ACC112 (cell line): ENCODE results near the gene ATP7B.

Source experiments
- H2AFZ ChIP-seq: fragments of 200-600 bp; sonication (generic); one replicate; pipeline ENCODE4 v1.6.0; 2017; ENCODE audit warnings: antibody characterized with exemption, low read length; ENCODE audit not compliant: unreplicated experiment
- H3K27ac ChIP-seq: fragments of 200-600 bp; sonication (generic); 2 replicates; pipeline ENCODE4 v1.5.1; 2014; ENCODE audit warnings: low read depth, mild to moderate bottlenecking, antibody characterized with exemption, low read length, moderate library complexity
- H3K27me3 ChIP-seq: fragments of 200-600 bp; sonication (generic); 2 replicates; pipeline ENCODE4 v1.6.1; 2014; ENCODE audit warnings: mild to moderate bottlenecking, antibody characterized with exemption, low read length, moderate library complexity, mixed read lengths; ENCODE audit not compliant: insufficient read depth
- H3K36me3 ChIP-seq: fragments of 200-600 bp; sonication (generic); 2 replicates; pipeline ENCODE4 v1.6.1; 2016; ENCODE audit warnings: mild to moderate bottlenecking, antibody characterized with exemption, low read length, moderate library complexity, mixed read lengths; ENCODE audit not compliant: insufficient read depth
- H3K4me1 ChIP-seq: fragments of 200-600 bp; sonication (generic); one replicate; pipeline ENCODE4 v1.6.1; 2016; ENCODE audit warnings: low read length, mixed read lengths; ENCODE audit not compliant: insufficient read depth, unreplicated experiment, control insufficient read depth
- H3K4me3 ChIP-seq: fragments of 200-600 bp; sonication (generic); 2 replicates; pipeline ENCODE4 v1.5.1; 2014; ENCODE audit warnings: mild to moderate bottlenecking, low read depth, low read length
- H3K79me2 ChIP-seq: fragments of 200-600 bp; sonication (generic); one replicate; pipeline ENCODE4 v1.6.0; 2016; ENCODE audit warnings: low read length; ENCODE audit not compliant: control insufficient read depth, unreplicated experiment, insufficient read depth

The ATP7B gene

DNA sequence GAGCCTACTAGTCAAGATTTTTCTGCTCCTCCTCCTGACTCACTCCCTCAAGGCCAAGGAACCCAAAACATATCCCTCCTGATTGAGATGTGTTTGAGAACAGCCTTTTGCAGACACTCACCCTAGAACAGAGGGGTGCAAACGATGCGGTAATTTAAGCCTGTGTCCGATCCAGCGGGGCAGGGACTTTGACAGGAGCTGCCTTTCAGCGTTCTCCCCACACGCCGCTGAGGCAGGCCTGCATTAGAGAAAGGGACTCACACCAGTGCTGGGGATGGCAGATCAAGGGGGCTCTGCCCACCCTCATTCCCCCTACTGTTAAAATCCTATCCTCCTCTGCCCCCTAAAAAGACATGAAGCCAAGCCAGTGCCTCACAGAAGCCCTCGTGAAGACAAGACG, 79.0 kb downstream of the ATP7B start:
- Histone ChIP-seq H3K27me3 (no peaks in the 10 kb centered on the region), H2AFZ (no peak overlapping the region), H3K79me2 (no peaks in the 10 kb centered on the region), H3K36me3 (no peaks in the 10 kb centered on the region), H3K4me3 (no peak overlapping the region), H3K27ac (no peak overlapping the region), H3K4me1 (no peaks in the 10 kb centered on the region)

GRCh38 chr13:51931606-51932005, 79.6 kb downstream of the ATP7B start:
- no peak overlapping the region for H3K27ac ChIP-seq
- H3K4me3 ChIP-seq, result no peak overlapping the region
- no peaks in the 10 kb centered on the region for H3K79me2 ChIP-seq
- no peaks in the 10 kb centered on the region for H3K36me3 ChIP-seq
- H3K27me3 ChIP-seq, result no peaks in the 10 kb centered on the region
- no peak overlapping the region for H2AFZ ChIP-seq
- H3K4me1 ChIP-seq, result no peaks in the 10 kb centered on the region

DNA sequence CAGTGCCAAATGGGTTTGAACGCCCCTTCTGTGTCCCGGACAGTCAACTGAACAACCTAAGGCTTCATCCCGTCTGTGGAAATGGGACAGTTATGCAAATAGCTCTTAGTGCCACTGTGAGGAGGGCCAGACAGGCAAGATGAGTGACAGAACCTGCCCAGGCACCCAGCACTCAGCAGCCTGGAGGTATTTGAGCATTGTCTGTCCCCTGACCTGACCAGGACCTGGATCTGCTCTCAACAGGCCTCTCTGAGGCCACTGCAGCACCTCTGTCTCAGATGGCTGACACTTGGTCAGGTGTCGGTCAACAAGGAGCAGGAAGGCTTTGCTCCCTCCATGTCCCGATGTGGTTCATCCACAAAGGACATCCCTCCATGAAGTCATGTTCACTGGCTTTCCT, 81.6 kb downstream of the ATP7B start:
- H2AFZ ChIP-seq, result no peak overlapping the region
- H3K4me3 ChIP-seq, result no peak overlapping the region
- H3K27me3 ChIP-seq, result no peaks in the 10 kb centered on the region; the same call in 1 of the 2 replicates
- H3K27ac ChIP-seq, result no peak overlapping the region
- no peaks in the 10 kb centered on the region for H3K36me3 ChIP-seq
- H3K4me1 ChIP-seq, result no peaks in the 10 kb centered on the region
- no peaks in the 10 kb centered on the region for H3K79me2 ChIP-seq

- Histone ChIP-seq H3K27me3 (no peaks in the 10 kb centered on the region; the same call in 1 of the 2 replicates), H3K4me3 (no peak overlapping the region), H3K79me2 (no peaks in the 10 kb centered on the region), H2AFZ (no peak overlapping the region), H3K27ac (no peak overlapping the region), H3K36me3 (no peaks in the 10 kb centered on the region), H3K4me1 (no peaks in the 10 kb centered on the region)
Observed at GRCh38 chr13:51928231-51928630, 83.0 kb downstream of the ATP7B start.

DNA sequence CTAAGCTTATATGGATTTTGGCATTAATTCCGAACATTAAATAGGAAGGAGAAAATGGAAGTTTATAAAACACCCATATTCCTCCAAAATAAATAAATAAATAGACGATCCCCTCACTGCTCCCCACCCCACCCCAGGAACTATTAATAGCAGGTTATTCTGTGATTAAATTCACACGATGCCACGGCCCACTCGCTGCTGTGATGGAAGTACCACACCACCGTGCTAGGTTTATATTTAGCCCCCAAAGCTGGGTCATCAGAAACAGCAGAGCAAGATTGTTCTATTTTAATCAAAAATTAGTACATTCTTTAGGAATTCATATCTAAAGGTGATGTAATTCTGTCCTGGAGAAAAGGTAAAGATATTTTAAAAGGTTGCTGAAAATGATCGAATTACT, 84.1 kb downstream of the ATP7B start:
- Histone ChIP-seq H3K36me3 (no peaks in the 10 kb centered on the region), H3K4me3 (no peak overlapping the region), H3K79me2 (no peaks in the 10 kb centered on the region), H3K27ac (no peak overlapping the region), H3K27me3 (no peaks in the 10 kb centered on the region; the same call in 1 of the 2 replicates), H2AFZ (no peak overlapping the region), H3K4me1 (no peaks in the 10 kb centered on the region)

DNA sequence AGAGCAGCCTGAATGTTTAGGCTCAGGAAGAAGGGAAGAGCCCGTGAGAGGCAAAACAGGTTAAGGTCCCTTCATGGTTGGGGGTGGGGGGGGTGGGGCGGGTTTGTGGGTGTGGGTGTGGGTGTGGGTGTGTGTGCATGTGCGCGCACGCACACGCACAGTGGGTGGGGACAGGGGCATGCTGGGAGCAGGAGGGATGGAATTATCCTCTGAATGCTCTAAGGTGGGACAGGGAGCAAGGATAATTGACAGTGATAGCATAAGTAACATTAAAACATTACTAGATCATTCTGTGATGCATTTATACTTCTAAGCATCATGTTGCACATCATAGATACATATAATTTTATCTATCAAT, 84.7 kb downstream of the ATP7B start:
- H3K36me3 ChIP-seq, result no peaks in the 10 kb centered on the region
- H2AFZ ChIP-seq, result no peak overlapping the region
- no peak overlapping the region for H3K27ac ChIP-seq
- no peaks in the 10 kb centered on the region for H3K4me1 ChIP-seq
- H3K4me3 ChIP-seq, result no peak overlapping the region
- peaks cover 5% of the 10 kb centered on the region; the same call in 1 of the 2 replicates for H3K27me3 ChIP-seq
- no peaks in the 10 kb centered on the region for H3K79me2 ChIP-seq

- Histone ChIP-seq H3K79me2 (no peaks in the 10 kb centered on the region), H3K36me3 (no peaks in the 10 kb centered on the region), H3K27ac (no peak overlapping the region), H3K27me3 (peaks cover 5% of the 10 kb centered on the region; the same call in 1 of the 2 replicates), H3K4me3 (no peak overlapping the region), H3K4me1 (no peaks in the 10 kb centered on the region), H2AFZ (no peak overlapping the region)
Observed at GRCh38 chr13:51925865-51926527, 85.3 kb downstream of the ATP7B start.

DNA sequence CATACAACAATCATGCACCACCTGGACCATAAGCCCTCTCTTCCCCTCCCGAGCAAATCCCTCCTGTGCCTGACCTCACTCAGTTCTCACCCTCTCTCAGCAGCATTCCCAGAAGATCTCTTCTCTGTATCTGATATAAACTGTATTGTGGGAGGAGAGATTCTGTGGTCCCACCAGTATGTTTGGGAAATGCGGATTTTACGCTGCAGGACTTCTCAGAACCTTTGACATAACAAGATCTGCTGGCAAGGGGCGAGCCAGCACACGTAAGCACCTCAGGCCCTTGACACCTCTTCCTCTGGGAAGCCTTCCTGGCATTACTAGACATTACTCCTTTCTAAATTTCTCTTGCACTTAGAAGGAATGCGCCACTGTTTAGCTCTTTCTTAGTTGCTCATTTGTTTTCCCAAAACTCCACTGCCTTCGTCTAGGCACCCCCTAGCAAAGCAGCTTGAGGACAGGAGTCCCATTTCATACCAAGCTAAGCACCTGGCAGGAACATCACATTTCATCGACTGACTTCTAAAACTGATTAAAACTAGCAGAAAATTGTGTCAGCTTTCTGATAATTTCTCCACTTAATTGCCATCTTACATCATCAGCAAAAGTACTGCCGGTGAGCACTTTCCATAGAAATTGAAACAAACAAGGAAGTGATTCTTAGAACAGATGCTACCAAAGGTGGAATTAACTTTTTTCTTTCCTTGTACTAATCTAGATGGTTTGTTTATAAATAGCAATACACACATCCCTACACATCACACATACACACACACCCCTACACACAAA, 86.3 kb downstream of the ATP7B start:
- Histone ChIP-seq H3K4me1 (no peaks in the 10 kb centered on the region), H3K27me3 (peaks cover 5% of the 10 kb centered on the region; the same call in 1 of the 2 replicates)

DNA sequence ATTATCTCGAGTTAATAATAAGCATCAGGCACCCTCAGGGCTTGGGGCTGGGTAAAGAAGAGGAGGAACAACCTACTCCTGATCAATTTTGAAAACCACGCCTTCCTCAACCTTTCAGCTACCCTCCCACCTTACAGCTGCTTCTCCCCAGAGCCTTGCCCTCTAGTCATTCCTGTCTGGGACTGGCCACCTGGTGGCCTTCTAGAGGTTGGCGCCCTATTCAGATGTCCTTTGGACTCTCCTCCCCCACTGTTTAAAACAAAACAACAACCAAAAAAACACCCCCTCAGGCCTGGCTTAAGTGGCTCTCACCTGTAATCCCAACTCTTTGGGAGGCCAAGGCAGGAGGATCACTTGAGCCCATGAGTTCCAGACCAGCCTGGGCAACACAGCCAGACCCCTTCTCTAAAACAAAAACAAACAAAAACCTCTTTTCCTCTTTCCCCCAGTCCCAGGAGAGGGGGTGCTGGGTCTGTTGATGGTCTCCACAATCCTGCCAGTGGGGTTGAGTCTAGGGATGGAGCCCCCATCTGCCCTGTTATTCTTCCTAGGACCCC, 87.2 kb downstream of the ATP7B start:
- Histone ChIP-seq H3K27ac (no peak overlapping the region), H3K79me2 (no peaks in the 10 kb centered on the region), H3K4me1 (no peaks in the 10 kb centered on the region), H3K36me3 (no peaks in the 10 kb centered on the region), H3K4me3 (no peak overlapping the region), H3K27me3 (peaks cover 5% of the 10 kb centered on the region; the same call in 1 of the 2 replicates), H2AFZ (no peak overlapping the region)

More for the DNA sequence above, 86.3 kb downstream of the ATP7B start:
- Histone ChIP-seq H3K79me2 (no peaks in the 10 kb centered on the region), H3K4me3 (no peak overlapping the region), H3K27ac (no peak overlapping the region), H3K36me3 (no peaks in the 10 kb centered on the region), H2AFZ (no peak overlapping the region)

DNA sequence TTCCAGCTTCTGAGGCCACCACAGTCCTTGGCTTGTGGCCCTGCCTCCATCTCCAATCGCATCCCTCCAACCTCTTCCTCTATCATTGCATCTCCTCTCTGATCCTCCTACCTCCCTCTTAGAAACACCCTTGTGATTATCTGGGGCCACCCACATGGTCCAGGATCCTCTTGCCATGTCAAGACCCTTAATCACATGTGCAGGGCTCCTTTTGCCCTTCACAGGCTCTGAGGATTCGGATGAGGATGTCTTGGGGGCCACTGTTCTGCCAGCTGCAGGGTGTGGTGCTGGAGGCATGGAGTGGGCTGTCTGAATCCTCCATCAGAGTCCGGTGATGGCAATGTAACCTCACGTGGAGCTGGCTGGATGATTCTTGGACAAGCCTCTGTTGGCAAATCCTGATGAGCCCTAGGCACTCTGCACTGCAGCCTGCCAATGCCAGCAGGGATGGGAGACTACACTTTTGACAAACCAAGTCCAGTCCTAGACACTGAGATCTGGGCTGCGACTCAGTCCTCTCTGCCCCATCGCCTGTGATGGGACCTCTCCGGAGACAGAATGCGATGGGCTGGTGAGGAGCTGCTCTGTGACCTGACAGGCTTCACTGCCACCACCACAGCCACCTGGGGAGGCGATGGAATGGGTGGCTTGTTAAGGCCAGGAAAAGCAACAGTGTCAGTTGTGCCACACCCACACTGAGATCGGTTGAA, 88.3 kb downstream of the ATP7B start:
- Histone ChIP-seq H3K4me1 (no peaks in the 10 kb centered on the region), H3K27me3 (peaks cover 5% of the 10 kb centered on the region), H3K4me3 (no peak overlapping the region), H3K36me3 (no peaks in the 10 kb centered on the region), H2AFZ (no peak overlapping the region), H3K79me2 (no peaks in the 10 kb centered on the region), H3K27ac (no peak overlapping the region)
